Stimulated activated CD8-positive, alpha-beta memory T cell treated with anti-CD3 and anti-CD28 coated beads, Interleukin-2, amount 100 ng/mL, for 1 hour (primary cell): ENCODE results near the gene CDC42BPA.
"Not testable (repeated sequence)": the region's sequence is repeated elsewhere in the genome, so short reads cannot be mapped to it uniquely, and the experiment has no call there.

ENCODE experiments used
- DNase-seq, 2 donors: peaks; one replicate each; pipeline ENCODE4 v3.0.0-alpha.2; 2020; ENCODE audit warnings: low read depth in 2 of 2

Gene CDC42BPA

DNA sequence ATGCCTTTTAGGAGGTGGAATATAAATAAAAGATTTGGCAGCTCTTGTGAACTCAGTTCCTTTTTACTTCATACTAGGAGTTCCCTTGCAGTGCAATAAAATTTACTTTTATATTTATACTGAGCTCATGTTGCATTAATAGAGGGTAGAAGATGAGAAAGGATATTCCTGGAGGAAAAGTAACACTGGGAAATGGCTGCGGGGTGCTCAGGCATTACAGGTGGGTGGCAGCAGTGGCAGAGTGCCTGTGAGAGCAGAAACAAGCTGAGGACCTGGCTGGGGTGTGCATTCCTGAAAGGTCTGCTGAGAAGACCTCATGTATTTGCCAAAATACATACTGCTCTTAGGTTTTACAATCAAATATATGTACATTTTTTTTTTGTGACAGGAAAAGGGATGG lies 251.3 kb downstream of the CDC42BPA start:
- DNase-seq = no peak

DNA sequence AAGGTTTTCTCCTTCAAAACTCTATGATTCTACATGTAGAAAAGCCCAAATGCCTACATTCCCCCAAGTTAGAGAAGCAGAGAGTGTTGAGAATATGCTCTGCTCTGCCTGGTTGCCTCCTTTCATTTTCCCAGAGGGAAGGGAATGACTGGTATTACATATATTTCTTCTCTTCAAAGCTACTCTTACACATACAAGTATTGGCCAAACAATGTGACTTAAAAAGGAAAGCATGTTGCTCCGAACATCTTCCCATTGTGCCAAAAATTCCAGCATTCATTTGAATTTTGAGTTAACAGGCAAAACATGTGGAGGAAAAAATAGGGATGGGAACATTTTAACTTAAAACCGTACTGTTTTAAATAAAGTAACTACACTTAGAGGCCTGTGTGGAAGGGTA lies 253.0 kb downstream of the CDC42BPA start:
- DNase-seq = no peak

DNA sequence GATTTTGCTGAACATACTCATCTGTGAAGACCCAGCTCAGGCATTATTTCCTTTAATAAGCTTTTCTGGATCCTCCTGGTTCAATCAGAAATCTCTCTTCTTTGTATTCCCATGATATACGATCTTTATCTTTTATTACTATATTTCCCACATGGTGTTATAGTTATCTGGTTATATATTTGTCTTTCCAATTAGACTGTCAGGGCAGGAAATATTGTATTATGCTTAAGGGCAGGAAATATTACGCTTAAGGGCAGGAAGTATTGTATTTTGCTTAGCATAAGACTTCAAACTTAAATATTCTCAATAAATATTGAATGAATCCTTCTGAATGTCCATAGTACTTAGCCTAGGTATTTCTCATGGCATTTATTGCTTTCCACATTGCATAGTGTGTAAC lies 256.0 kb downstream of the CDC42BPA start:
- DNase-seq = no peak

DNA sequence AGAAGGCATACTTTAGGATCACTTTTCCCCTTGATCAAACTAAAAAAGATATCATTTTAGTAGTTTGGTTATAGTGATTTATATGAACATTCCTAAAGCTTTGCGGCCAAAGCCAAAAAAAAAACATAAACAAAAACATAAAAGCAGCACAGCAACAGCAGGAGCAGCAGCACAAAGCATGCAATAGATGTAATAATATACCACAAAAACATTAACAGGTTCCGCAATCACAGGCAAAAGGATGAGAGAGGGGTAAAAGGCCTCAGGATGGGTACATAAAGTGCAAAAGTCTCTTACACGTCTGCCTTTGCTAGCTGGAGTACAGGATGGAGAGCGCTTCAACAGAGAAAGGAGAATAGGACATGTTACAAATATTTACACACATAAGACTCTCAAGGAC lies 259.2 kb downstream of the CDC42BPA start:
- no peak for DNase-seq

DNA sequence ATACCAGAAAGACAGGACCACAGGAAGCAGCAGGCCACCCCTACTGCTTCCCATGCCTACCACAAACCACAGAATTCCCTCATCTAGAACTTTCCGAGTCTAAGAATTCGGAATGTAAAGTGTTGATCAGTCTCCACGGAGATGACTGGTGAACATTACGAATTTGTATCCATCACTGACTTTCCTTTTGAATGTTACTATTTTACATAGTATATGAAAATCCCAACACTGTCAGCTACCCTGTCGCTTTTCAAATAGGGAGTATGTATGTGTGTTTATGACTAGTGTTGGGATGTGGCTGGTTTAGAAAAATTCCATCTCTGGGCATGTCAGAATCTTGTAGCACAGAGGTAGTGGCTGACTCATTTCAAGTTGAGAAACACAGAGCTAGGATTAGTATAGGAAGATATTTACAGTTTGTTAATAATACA lies 260.0 kb downstream of the CDC42BPA start:
- no peak for DNase-seq

DNA sequence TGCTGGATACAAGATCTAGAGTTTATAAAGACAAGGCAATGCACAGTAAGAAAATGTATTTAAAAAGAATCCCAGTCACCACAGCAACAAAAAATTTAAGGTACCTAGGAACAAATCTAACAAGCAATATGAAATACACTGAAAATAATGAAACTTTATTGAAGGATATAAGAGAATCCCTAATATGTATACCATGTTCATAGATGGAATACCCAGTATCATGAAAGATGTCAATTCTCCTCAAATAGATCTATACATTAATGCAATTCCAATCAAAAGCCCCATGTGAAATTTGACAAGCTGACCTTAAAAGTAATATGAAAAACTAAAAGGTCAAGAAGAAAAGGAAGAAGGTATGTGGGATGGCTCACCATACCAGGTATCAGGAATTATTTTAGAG lies 269.0 kb downstream of the CDC42BPA start:
- DNase-seq = no peak

DNA sequence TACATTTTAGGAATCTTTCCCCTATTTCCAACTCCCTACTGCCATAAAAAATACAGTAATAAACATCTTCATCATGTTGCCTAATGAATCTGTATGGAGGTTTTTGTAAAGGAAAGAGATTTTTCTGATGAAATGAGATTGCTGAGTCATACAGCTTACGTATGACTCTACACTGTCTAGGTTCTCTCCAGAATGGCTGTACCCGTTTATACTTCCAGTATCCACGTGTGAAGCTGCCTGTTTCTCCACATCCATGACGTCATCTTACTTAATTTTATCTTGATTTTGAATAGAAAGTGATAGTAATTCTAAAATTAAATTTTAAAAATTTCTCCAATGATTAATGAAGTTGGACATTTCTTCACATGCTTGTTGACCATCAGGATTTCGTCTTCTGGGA lies 274.5 kb downstream of the CDC42BPA start:
- DNase-seq = no peak

DNA sequence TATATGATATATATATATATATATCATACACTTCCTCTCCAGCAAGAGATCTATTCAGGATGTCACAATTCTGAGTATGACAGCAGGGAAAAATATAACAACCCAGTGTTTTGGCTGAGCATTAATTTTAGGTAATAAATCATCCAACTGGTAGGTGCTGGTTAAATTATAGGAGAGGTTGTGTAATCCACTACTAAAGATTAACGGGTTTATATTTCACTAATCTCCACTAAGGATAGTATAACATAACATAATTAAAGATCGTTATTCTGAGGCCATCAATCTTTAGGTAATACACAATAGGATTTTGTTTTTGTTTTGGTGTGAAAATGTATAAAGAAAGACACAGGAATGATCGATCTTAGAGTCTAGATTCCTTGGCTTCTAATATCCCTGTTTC lies 276.0 kb downstream of the CDC42BPA start:
- no peak for DNase-seq

DNA sequence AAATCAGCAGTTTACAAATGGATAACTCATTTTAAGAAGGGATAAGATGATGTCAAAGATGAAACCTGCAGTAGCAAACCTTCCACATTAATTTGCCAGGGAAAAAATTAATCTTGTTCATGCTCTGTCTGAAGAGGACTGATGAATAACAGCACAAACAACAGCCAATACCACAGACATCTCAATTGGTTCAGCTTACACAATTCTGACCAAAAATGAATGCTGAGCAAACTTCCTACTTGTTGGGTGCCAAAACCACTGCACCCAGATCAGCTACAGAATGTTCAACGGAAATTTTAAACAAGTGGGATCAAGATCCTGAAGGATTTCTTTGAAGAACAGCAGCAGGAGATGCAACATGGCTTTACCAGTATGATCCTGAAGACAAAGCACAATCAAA lies 279.9 kb downstream of the CDC42BPA start:
- DNase-seq = no peak

DNA sequence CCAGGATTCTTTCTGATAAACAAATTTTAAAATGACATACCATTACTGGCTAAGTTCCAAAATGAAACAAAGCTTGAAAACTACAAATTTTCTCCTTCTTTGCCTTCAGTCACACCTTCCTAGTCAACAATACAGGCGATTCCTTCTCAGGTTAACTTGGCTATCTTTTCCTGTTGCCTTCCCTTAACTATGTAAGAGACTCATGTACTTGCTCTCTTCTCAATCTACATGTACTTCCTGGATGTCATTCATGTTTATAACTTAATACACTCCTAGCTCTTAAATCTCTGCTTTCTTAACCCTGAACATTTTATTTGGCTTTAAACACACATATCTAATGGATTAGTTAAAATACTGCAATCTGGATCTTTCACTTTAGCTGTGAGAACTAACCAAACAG lies 281.2 kb downstream of the CDC42BPA start:
- DNase-seq = no peak

DNA sequence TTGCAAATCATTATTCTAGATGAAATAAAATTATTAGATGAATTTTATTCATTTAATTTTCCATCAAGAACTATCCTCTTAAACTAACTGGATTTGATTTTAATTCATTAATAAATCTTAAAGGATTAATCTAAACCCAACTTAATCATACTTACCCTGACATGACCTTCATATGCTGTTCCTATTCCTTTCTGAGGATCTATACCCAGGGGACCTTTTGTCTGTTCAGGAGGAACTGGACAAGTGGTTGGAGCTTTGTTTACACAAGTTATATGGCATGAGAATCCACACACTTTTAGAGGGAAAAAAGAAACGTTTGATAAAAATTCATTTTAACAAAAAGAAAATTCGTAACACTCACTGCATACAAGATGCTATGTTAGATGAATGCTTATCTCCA lies 283.0 kb downstream of the CDC42BPA start:
- DNase-seq = no peak

DNA sequence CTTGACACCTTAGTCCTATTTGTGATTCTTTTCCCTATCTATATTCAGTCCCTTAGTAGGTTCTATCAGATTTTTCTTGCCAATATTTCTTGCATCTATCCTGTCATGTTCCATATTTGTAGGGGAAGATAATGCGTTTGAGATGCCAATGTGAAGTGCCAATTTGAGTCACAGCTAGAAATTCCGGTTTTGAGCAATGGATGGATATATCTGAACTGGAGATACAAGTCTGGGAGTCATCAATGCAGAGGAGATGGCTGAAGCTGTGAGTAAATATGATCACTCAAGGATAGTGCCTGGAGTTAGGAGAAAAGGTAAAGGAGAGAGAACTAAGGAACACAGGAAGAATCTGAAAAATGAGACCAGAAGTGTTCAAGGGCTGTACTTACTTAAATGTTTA lies 284.4 kb downstream of the CDC42BPA start:
- DNase-seq = no peak

DNA sequence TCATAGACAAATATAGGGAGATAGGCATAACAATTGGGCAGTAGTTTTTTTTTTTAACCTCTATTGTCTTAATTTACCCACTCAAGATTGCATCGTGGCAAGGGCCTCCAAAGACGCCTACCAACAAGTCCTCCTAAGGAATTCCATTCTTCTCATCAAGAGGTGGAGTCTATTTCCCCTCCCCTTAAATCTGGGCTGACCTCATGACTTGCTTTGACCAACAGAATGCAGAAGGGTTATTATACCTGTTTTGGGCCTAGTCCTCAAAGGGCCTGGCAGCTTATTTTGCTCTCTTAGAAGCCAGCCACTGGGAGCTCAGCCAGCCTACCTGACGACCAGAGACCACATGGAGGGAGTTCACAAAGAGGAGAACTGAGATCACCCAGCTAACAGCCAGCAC lies 285.9 kb downstream of the CDC42BPA start:
- no peak for DNase-seq

DNA sequence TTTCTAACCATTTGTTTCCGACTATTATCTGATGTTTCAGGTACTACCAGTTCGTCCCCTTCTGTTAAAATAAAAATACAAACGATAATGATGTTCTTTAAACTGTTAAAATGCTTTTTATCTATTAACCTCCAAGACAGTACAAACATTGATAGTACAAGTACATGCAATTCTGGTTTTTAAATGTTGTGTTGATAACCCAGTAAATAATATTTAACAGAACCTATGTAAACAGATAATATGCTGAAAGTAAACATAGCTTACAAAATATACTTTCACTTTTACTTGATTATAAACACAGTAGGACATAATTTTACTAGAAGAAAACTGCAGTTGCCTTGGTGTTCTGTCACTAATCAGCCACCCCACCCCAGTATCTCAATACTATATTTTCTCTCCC lies 301.3 kb downstream of the CDC42BPA start:
- DNase-seq = no peak

DNA sequence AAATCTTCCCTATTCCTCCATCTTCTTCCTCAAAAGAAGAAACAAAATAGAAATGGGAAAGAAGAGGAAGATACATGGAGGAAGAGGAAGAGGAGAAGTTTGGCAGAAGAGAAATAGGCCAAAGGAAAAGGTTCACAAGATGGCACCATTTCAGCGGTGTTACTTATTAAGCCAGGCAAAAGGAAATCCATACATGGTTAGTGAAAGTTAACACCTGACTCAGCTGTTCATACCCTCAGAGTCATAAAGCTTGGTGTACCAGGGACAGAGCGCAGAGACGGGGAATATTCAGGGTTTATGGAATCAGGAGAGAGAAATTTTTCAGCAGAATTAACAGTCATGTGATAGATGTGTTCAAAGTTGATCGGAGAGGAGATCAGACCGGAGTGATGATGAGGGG lies 307.6 kb downstream of the CDC42BPA start:
- no peak for DNase-seq

DNA sequence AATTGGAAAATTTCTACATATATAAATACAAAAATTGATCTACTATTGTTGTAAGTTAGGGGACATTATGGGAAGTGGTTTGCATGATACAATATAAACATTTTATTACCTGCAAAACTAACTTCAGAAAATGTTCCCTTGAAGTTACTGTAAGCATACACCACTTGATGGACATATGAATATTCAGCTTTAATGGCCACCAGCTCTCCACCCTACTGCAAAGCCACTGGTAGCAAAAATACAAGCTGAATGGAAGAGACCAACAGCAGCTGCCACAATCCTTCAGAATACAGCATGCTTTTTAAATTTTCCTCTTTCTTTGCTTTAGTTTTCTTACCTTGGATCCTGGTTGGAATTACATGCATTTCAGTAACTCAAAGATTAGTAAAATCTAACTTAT lies 308.4 kb downstream of the CDC42BPA start:
- no peak for DNase-seq

DNA sequence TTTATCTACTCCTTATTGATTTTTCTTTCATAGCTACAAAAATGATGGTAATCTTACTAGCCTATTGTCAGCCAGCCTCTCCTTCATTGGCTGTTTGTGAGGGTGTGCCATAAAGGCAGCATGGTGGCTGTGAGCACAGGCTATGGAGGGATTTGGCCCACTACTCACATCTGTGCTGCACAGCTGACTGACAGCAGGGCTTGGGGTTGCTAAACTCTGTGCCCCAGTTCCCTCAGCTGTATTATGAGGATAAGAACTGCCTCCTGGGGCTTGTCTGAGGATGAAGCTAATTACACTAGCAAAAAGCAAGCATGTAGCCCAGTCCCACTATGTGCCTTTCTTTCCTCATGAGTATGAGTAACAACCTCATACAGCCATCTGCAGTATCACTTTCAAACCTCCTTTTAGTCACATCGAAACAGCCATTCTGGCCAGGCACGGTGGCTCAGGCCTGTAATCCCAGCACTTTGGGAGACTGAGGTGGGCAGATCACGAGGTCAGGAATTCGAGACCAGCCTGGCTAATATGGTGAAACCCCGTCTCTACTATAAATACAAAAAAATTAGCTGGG lies 312.0 kb downstream of the CDC42BPA start:
- DNase-seq = no peak

DNA sequence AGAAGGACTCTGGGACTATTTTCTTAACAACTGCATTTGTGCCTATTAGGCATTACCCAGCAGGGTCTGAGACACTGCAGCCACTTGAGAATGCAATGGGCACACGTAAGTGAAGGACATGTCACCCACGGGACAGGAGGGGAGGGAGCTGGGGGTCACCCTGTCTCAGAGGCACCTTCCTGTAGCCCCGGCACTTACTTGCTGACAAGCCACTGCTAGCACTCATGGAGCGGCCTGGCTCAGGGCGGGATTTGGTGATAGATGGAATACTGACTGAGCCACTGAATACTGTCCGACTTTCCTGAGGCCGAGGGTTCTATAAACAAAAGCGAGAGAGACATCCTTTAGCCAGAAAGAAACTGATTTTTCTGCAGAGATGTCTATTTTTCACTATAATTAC lies 313.5 kb downstream of the CDC42BPA start:
- no peak for DNase-seq

DNA sequence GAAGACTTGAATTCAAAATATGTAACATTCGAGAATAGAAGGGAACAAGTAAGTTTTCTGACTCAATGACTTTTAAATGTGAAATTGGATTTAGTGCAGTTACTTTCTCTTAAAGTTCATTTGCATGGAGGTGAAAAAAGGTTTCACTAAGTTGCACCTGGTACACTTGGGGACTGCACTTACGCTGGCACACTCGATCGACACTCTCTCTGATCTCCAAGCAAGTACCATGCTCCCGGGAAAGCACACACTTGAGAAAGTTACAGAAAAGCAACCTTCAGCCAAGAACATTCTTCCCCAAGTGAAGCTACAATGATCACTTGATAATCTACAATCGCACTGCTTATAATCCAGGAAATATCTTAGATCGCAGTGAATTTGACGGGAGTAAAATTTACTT lies 315.1 kb downstream of the CDC42BPA start:
- DNase-seq = no peak

DNA sequence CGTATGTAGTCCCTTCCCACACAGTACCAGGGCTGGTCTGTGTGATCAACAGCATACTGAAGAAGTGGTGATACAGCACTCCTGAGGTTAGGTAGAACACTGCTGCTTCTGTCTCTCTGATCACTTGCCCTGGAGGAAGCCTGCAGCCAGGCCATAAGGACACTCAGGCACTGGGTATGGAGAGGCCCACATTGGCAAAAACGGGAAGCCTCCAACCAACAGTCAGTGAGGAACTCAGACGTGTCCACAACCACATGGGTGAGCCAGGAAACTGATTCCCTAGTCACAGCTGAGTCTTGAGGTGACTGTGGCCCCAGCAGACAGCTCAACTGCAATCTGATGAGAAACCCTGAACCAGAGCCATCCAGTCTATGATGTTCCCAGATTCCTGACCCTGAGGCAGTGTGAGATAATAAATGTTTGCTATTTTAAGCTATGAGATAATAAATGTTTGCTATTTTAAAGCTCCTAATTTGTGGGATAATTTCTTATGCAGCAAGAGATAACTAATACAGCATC lies 315.7 kb downstream of the CDC42BPA start:
- no peak for DNase-seq

DNA sequence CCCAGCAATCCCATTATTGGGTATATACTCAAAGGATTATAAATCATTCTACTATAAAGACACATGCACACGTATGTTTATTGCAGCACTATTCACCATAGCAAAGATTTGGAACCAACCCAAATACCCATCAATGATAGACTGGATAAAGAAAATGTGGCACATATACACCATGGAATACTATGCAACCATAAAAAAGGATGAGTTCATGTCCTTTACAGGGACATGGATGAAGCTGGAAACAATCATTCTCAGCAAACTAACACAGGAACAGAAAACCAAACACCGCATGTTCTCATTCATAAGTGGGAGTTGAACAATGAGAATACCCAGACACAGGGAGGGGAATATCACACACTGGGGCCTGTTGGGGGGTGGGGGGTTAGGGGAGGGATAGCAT lies 318.7 kb downstream of the CDC42BPA start:
- DNase-seq = not testable (repeated sequence)

DNA sequence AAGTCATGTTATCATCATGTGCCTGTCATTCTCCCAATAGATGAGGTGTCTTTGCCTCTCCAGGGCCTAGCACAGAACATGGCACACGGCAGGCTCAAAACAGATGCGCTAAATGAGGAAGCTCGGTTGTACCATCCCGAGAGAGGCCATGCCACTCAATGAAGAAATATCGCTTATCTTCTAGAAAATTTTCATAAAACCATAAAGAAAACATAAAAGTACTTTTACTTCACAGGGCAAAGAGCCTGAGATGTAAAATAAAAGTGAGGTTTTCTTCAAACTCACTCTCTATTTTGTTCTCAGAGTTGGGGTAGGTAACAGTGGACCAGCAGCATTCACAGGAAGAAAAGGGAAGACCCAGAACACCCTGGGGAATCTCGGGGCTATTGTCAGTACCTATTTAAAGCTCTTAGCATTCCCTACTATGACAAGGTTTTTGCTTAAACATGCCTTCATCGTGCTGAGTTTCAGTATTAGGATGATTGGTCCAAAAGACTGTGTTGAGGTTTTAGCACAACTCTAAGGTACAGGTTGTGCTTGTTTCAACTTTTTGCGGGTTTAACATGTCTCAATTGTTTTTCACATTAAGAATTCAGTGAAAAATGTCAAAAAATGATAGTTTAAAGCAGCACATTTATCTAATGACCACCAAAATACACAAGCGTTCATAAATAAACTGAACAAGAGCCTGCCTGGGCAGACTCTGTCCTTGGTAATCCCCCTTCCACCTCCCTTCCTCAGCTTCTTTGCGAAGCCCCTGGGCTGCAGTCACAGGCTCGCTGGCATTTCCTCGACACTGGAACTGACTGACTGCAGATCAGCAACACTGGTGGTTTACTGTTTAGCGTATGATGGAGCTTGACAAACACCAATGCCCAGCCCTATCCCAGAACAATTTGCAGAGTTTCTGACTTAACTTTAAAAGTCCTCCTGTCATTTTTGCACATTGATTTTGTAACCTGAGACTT lies 322.6 kb downstream of the CDC42BPA start:
- no peak for DNase-seq
